ENCODE measurements around the gene WNT10A. TPM values are rescaled to one million over a fixed set of nuclear protein-coding genes. Genes with fewer than 3 reads are reported as not detected.
A peak's percentile ranks its signal among the peaks of the same experiment; 100 is the strongest.

The WNT10A gene
- total RNA-seq, 1 donor from 2014 or later = 0.35 TPM

DNA sequence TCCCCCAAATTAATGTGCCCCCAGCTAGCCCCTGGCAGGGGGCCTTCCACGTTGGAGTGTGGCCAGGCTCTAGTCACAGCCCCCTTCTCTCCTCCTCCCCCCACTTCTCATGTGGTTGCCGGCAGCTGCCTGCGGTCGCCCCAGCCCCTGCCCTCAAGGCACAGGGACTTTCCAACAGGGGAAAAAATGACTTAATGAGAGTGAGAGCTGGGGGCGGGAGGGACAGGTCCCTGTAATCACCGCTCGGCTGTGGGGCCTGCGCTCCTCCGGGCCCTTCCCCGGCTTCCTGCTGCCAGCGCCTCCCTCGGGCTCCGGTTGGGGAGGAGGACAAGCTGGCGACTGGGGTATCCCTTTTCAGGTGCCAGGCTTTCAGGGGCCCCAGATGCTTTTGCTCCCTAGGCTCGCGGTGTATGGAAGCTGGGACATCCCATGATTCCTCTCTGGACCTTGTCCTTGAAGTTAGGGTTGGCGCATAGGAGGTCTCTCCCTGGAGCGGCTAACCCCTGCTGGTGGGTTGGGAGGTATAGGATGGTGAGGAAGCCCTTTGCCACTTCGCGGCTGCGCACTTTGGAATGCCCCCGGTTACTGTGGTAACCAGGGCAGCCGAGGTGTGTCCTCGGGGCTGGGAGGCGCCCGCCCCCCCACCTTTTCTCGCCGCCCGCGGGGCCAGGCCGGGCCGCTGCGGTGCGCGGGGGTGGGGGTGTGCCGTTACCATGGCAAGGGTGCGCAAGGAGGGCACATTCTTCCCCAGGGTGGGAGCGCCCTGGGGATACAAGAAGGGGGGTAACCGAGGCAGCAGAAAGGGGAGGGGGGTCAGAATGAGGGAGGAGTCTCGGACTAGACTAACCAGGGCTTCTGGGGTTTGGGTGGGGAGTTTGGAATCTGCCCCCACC lies 16.1 kb downstream of the WNT10A start:
- Histone ChIP-seq H3K27me3 (ENCODE audit: low read depth) (peaks cover 81% of the 10 kb centered on the region), H3K9me3 (no peaks in the 10 kb centered on the region), H3K4me1 (peaks cover 45% of the 10 kb centered on the region), H3K4me3 (peak overlapping the region; percentile 21), H3K36me3 (no peaks in the 10 kb centered on the region), H3K27ac (no peak overlapping the region)
- DNase-seq (no peak), ATAC-seq (peak; percentile 14 to 38)
- intact Hi-C loops (cut with DNase I) = no loop called here
- TF ChIP-seq, protein P1, sequence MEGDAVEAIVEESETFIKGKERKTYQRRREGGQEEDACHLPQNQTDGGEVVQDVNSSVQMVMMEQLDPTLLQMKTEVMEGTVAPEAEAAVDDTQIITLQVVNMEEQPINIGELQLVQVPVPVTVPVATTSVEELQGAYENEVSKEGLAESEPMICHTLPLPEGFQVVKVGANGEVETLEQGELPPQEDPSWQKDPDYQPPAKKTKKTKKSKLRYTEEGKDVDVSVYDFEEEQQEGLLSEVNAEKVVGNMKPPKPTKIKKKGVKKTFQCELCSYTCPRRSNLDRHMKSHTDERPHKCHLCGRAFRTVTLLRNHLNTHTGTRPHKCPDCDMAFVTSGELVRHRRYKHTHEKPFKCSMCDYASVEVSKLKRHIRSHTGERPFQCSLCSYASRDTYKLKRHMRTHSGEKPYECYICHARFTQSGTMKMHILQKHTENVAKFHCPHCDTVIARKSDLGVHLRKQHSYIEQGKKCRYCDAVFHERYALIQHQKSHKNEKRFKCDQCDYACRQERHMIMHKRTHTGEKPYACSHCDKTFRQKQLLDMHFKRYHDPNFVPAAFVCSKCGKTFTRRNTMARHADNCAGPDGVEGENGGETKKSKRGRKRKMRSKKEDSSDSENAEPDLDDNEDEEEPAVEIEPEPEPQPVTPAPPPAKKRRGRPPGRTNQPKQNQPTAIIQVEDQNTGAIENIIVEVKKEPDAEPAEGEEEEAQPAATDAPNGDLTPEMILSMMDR (IDR thresholded peaks at IDR 0.05) = no peak

- peak overlapping the region; percentile 21 for H3K4me3 ChIP-seq
These were observed 16.9 kb downstream of the WNT10A start for GRCh38 chr2:218897394-218898108.

GRCh38 chr2:218898109-218898878 lies 17.6 kb downstream of the WNT10A start:
- DNase-seq (peak; percentile 81), ATAC-seq (peak; percentile 86 to 87)
- intact Hi-C loops (cut with DNase I) = no loop called here
- Histone ChIP-seq H3K36me3 (no peaks in the 10 kb centered on the region), H3K27me3 (ENCODE audit: low read depth) (peaks cover 87% of the 10 kb centered on the region), H3K9me3 (no peaks in the 10 kb centered on the region), H3K27ac (no peak overlapping the region), H3K4me1 (peaks cover 36% of the 10 kb centered on the region), H3K4me3 (no peak overlapping the region)
- TF ChIP-seq, protein P1 (IDR thresholded peaks at IDR 0.05) = peak; percentile 96

More at GRCh38 chr2:218897394-218898108, 16.9 kb downstream of the WNT10A start:
- Histone ChIP-seq H3K27ac (no peak overlapping the region), H3K4me1 (peaks cover 43% of the 10 kb centered on the region), H3K9me3 (no peaks in the 10 kb centered on the region), H3K36me3 (no peaks in the 10 kb centered on the region), H3K27me3 (ENCODE audit: low read depth) (peaks cover 87% of the 10 kb centered on the region)
- TF ChIP-seq, protein P1 (IDR thresholded peaks at IDR 0.05) = no peak
- DNase-seq = no peak
- ATAC-seq = no peak
- intact Hi-C loops (cut with DNase I) = no loop called here

DNA sequence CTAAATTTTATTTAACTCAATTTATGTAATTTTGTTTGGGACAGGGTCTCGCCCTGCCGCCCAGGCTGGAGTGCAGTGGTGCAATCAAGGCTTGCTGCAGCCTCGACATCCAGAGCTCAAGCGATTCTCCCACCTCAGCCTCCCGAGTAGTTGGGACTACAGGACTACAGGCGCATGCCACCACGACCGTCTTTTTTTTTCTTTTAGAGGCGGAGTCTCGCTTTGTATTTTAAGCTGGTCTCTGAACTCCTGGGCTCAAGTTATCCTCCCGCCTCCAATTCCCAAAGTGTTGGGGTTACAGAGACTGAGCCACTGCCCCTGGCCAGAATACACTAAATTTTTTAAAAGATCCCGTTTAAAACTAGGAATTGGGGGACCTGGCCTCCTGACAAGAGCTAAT lies 18.5 kb downstream of the WNT10A start:
- TF ChIP-seq, protein P1 (IDR thresholded peaks at IDR 0.05) = no peak
- H3K27me3 ChIP-seq (ENCODE audit: low read depth) = peaks cover 87% of the 10 kb centered on the region
- intact Hi-C loops (cut with DNase I) = no loop called here

GRCh38 chr2:218902427-218902826 lies 21.8 kb downstream of the WNT10A start:
- intact Hi-C loops (cut with DNase I) = no loop called here
- Histone ChIP-seq H3K36me3 (no peaks in the 10 kb centered on the region), H3K4me1 (peaks cover 12% of the 10 kb centered on the region), H3K27me3 (ENCODE audit: low read depth) (peaks cover 68% of the 10 kb centered on the region), H3K9me3 (no peaks in the 10 kb centered on the region), H3K27ac (no peak overlapping the region), H3K4me3 (no peak overlapping the region)
- ATAC-seq (no peak), DNase-seq (no peak)
- TF ChIP-seq, protein P1 (IDR thresholded peaks at IDR 0.05) = no peak

More for the DNA sequence above, 18.5 kb downstream of the WNT10A start:
- H3K36me3 ChIP-seq = no peaks in the 10 kb centered on the region
- H3K27ac ChIP-seq = no peak overlapping the region
- H3K4me3 ChIP-seq = no peak overlapping the region
- peaks cover 28% of the 10 kb centered on the region for H3K4me1 ChIP-seq
- ATAC-seq = no peak
- DNase-seq = no peak
- no peaks in the 10 kb centered on the region for H3K9me3 ChIP-seq
